OCI-LY1 (cell line): Measurements from ENCODE around the gene KCNJ15.

Experiments used
- H2AFZ ChIP-seq: fragments of 200-600 bp; sonication (generic), shearing (Covaris generic); 2 replicates; pipeline ENCODE4 v1.6.0; 2014; ENCODE audit warnings: antibody characterized with exemption, mild to moderate bottlenecking, low read length
- H3F3A ChIP-seq: fragments of 200-600 bp; sonication (generic), shearing (Covaris generic); 2 replicates; pipeline ENCODE4 v1.6.0; 2014; ENCODE audit warnings: mild to moderate bottlenecking, antibody characterized with exemption, low read length, moderate library complexity; ENCODE audit not compliant: insufficient read depth
- H3K27ac ChIP-seq: fragments of 200-600 bp; sonication (generic); 2 replicates; pipeline ENCODE4 v1.5.1; 2014; ENCODE audit warnings: low read length, mixed run types, mild to moderate bottlenecking, low read depth; ENCODE audit not compliant: poor library complexity, severe bottlenecking
- H3K27me3 ChIP-seq: fragments of 200-600 bp; sonication (generic); 2 replicates; pipeline ENCODE4 v1.6.0; 2014; ENCODE audit warnings: antibody characterized with exemption, mild to moderate bottlenecking, low read length, moderate library complexity; ENCODE audit not compliant: insufficient read depth
- H3K36me3 ChIP-seq: fragments of 200-600 bp; sonication (generic); 2 replicates; pipeline ENCODE4 v1.6.1; 2014; ENCODE audit warnings: mild to moderate bottlenecking, antibody characterized with exemption, low read length, moderate library complexity, mixed read lengths; ENCODE audit not compliant: insufficient read depth
- H3K4me1 ChIP-seq: fragments of 200-600 bp; sonication (generic); 2 replicates; pipeline ENCODE4 v1.5.1; 2014; ENCODE audit warnings: mild to moderate bottlenecking, low read length, moderate library complexity; ENCODE audit not compliant: insufficient read depth, severe bottlenecking
- H3K4me2 ChIP-seq: fragments of 200-600 bp; sonication (generic), shearing (Covaris generic); 2 replicates; pipeline ENCODE4 v1.6.1; 2014; ENCODE audit warnings: low read length
- H3K4me3 ChIP-seq: fragments of 200-600 bp; sonication (generic); 2 replicates; pipeline ENCODE4 v1.5.1; 2014; ENCODE audit warnings: low read length, low read depth, mild to moderate bottlenecking, mixed read lengths; ENCODE audit not compliant: poor library complexity, severe bottlenecking
- H3K79me2 ChIP-seq: fragments of 200-600 bp; shearing (Covaris generic); 2 replicates; pipeline ENCODE4 v1.6.1; 2016; ENCODE audit warnings: mixed run types, low read length, mixed read lengths; ENCODE audit not compliant: insufficient read depth
- H3K9ac ChIP-seq: fragments of 200-600 bp; sonication (generic), shearing (Covaris generic); 2 replicates; pipeline ENCODE4 v1.6.1; 2014; ENCODE audit warnings: mild to moderate bottlenecking, low read length, mixed read lengths
- H3K9me2 ChIP-seq: fragments of 200-600 bp; sonication (generic), shearing (Covaris generic); 2 replicates; pipeline ENCODE4 v1.6.1; 2014; ENCODE audit warnings: low read depth, mild to moderate bottlenecking, low read length, mixed read lengths
- H3K9me3 ChIP-seq: fragments of 200-600 bp; shearing (Covaris generic); 2 replicates; pipeline ENCODE4 v1.6.1; 2014; ENCODE audit warnings: low read length, mixed read lengths
- H4K20me1 ChIP-seq: fragments of 200-600 bp; sonication (generic), shearing (Covaris generic); 2 replicates; pipeline ENCODE4 v1.6.0; 2016; ENCODE audit warnings: mild to moderate bottlenecking, low read length; ENCODE audit not compliant: insufficient read depth
- EZH2 ChIP-seq: fragments of 200-600 bp; sonication (generic), shearing (Covaris generic); IDR thresholded peaks from 2 replicates; pipeline ENCODE4 v1.8.0; 2017; ENCODE audit warnings: borderline replicate concordance, mixed run types, mild to moderate bottlenecking, antibody characterized with exemption, low read length, moderate library complexity, mixed read lengths
- TF ChIP-seq, protein P1 (sequence below): fragments of 200-600 bp; sonication (generic), shearing (Covaris generic); IDR thresholded peaks from 2 replicates; pipeline ENCODE4 v1.5.1; 2017; ENCODE audit warnings: mild to moderate bottlenecking, antibody characterized with exemption, low read length, moderate library complexity, mixed read lengths

The KCNJ15 gene

DNA sequence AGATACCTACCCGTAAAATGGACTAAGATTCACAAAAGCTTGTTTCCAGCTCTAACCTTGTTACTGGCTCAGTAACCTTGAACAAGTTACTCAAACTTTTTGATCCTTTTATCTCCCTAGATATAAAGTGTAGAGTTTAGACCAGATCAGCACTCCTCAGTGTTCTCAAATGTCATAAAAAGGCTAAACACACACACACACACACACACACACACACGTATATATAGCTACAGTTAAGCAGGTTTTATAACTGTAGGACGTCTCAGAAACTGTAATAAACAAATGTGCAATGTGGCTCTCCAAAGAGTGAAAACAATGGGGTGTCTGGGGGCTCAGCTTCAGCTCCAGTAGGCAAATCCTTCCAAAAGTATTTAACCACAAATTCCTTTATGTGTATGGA, 34.0 kb downstream of the KCNJ15 start:
- H3K79me2 ChIP-seq: no peaks in the 10 kb centered on the region
- H3K9ac ChIP-seq: no peak overlapping the region
- H3K4me1 ChIP-seq: no peaks in the 10 kb centered on the region

DNA sequence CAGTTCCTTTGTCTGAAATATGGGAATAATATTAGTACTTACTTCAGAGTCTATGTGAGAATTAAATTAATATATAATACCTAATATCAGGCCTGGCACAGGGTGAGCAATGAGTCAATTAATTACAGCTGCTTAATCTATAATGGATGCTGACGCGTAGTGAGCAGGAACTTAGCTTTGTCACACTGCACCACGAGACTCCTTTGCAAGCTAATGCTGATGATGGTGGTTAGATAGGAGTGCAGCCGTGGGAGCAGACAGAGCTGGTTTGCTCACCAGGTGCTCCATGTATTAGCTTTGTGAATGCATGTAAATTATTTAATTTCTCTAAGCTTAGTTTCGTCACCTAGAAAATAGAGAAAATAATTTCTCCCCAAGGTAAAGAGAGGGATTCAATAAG, 35.1 kb downstream of the KCNJ15 start:
- Histone ChIP-seq H3K4me2 (no peak overlapping the region), H3K9me3 (no peaks in the 10 kb centered on the region), H2AFZ (no peak overlapping the region), H3K9ac (no peak overlapping the region), H3K36me3 (no peaks in the 10 kb centered on the region), H3K27ac (no peak overlapping the region), H3F3A (no peaks in the 10 kb centered on the region), H3K9me2 (no peaks in the 10 kb centered on the region), H3K79me2 (no peaks in the 10 kb centered on the region), H4K20me1 (no peaks in the 10 kb centered on the region), H3K4me3 (no peak overlapping the region), H3K4me1 (no peaks in the 10 kb centered on the region), H3K27me3 (no peaks in the 10 kb centered on the region)
- TF ChIP-seq, protein P1, sequence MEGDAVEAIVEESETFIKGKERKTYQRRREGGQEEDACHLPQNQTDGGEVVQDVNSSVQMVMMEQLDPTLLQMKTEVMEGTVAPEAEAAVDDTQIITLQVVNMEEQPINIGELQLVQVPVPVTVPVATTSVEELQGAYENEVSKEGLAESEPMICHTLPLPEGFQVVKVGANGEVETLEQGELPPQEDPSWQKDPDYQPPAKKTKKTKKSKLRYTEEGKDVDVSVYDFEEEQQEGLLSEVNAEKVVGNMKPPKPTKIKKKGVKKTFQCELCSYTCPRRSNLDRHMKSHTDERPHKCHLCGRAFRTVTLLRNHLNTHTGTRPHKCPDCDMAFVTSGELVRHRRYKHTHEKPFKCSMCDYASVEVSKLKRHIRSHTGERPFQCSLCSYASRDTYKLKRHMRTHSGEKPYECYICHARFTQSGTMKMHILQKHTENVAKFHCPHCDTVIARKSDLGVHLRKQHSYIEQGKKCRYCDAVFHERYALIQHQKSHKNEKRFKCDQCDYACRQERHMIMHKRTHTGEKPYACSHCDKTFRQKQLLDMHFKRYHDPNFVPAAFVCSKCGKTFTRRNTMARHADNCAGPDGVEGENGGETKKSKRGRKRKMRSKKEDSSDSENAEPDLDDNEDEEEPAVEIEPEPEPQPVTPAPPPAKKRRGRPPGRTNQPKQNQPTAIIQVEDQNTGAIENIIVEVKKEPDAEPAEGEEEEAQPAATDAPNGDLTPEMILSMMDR: no peak
- no peak for TF ChIP-seq EZH2

More for the DNA sequence above, 34.0 kb downstream of the KCNJ15 start:
- H2AFZ ChIP-seq: no peak overlapping the region
- H3K4me3 ChIP-seq: no peak overlapping the region
- H4K20me1 ChIP-seq: no peaks in the 10 kb centered on the region
- no peaks in the 10 kb centered on the region for H3K27me3 ChIP-seq
- no peaks in the 10 kb centered on the region for H3K9me3 ChIP-seq
- no peak overlapping the region for H3K4me2 ChIP-seq
- no peaks in the 10 kb centered on the region for H3K9me2 ChIP-seq
- no peaks in the 10 kb centered on the region for H3K36me3 ChIP-seq
- no peak overlapping the region for H3K27ac ChIP-seq
- no peak for TF ChIP-seq EZH2
- TF ChIP-seq, protein P1: no peak
- no peaks in the 10 kb centered on the region for H3F3A ChIP-seq

DNA sequence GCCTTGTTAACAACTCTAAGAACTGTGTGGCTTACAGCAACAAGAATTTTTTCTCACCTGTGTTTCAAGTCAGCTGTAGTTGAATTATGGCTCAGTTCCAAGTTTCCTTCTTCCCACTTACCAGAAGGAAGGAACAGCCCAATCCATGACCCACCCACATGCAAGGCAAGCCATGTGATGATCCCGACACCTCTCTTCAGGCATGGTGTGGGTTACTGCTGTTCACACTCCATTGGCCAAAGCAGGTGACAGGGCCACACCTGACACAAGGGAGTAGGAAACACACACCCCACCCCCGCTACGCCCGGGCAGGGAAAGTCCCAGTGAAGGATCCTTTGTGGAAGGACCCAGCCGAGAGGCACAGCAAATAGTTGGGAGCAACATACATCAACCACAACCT, 36.3 kb downstream of the KCNJ15 start:
- no peaks in the 10 kb centered on the region for H3K9me3 ChIP-seq
- H3K27ac ChIP-seq: no peak overlapping the region
- H3K36me3 ChIP-seq: no peaks in the 10 kb centered on the region
- H3K9me2 ChIP-seq: no peaks in the 10 kb centered on the region
- H3K79me2 ChIP-seq: no peaks in the 10 kb centered on the region
- no peaks in the 10 kb centered on the region for H4K20me1 ChIP-seq
- no peak overlapping the region for H3K4me2 ChIP-seq
- H3F3A ChIP-seq: no peaks in the 10 kb centered on the region
- TF ChIP-seq, protein P1: no peak
- TF ChIP-seq EZH2: no peak
- H3K27me3 ChIP-seq: no peaks in the 10 kb centered on the region
- no peak overlapping the region for H2AFZ ChIP-seq
- no peak overlapping the region for H3K4me3 ChIP-seq
- no peaks in the 10 kb centered on the region for H3K4me1 ChIP-seq
- no peak overlapping the region for H3K9ac ChIP-seq
